Measurements from ENCODE around the gene ACBD6. TPM values are rescaled to one million over a fixed set of nuclear protein-coding genes. Genes with fewer than 3 reads are reported as not detected.

The ACBD6 gene
- total RNA-seq, 2 donors from 2014 or later = 43.2 to 54.5 TPM

- Histone ChIP-seq H3K9ac (ENCODE audit: extremely low read depth, low read length, poor library complexity, severe bottlenecking) (no peak overlapping the region), H3K4me1 (ENCODE audit: control insufficient read depth, insufficient read depth, low read length) (no peaks in the 10 kb centered on the region), H3K4me3 (ENCODE audit: low read length) (no peak overlapping the region), H3K27ac (ENCODE audit: low read depth, low read length) (no peak overlapping the region), H3K9me3 (ENCODE audit: control insufficient read depth, low read length) (no peaks in the 10 kb centered on the region), H3K27me3 (ENCODE audit: control insufficient read depth, insufficient read depth, low read length, poor library complexity, severe bottlenecking) (no peaks in the 10 kb centered on the region), H3K36me3 (ENCODE audit: control insufficient read depth, insufficient read depth, low read length) (no peaks in the 10 kb centered on the region)
- Mint-ChIP-seq H3K27me3 (ENCODE audit: insufficient read depth) (peaks cover 29% of the 10 kb centered on the region), H3K4me3 (no peak overlapping the region), H3K27ac (no peak overlapping the region), H3K4me1 (no peaks in the 10 kb centered on the region), H3K9me3 (no peaks in the 10 kb centered on the region), H3K36me3 (ENCODE audit: low read depth) (no peaks in the 10 kb centered on the region)
- WGBS, 2 experiments (ENCODE audit: insufficient coverage in 1 of 2, insufficient read length in 1 of 2) = 81 to 84% methylated on average over 10 to 16 of the region's 16 CpGs
- TF ChIP-seq, protein P1, sequence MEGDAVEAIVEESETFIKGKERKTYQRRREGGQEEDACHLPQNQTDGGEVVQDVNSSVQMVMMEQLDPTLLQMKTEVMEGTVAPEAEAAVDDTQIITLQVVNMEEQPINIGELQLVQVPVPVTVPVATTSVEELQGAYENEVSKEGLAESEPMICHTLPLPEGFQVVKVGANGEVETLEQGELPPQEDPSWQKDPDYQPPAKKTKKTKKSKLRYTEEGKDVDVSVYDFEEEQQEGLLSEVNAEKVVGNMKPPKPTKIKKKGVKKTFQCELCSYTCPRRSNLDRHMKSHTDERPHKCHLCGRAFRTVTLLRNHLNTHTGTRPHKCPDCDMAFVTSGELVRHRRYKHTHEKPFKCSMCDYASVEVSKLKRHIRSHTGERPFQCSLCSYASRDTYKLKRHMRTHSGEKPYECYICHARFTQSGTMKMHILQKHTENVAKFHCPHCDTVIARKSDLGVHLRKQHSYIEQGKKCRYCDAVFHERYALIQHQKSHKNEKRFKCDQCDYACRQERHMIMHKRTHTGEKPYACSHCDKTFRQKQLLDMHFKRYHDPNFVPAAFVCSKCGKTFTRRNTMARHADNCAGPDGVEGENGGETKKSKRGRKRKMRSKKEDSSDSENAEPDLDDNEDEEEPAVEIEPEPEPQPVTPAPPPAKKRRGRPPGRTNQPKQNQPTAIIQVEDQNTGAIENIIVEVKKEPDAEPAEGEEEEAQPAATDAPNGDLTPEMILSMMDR (conservative IDR thresholded peaks at IDR 0.05) = no peak
- no peak for DNase-seq
Measured at GRCh38 chr1:180250883-180251509, 251.4 kb downstream of the ACBD6 start.

DNA sequence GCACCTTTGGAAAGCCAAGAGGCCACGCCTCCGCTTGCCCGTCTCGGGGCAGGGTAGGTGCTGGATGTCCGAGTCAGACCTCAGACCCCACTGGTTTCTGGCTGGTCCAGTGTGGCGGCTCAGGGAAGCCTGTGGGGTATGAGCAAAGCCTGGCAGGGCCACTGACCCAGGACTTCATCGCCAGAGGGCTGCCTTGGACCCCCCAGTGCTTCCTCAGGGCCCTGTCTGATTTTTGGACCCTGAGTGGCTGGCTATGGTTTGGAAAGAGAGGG, 251.9 kb downstream of the ACBD6 start:
- H3K27ac Mint-ChIP-seq = no peak overlapping the region
- no peak overlapping the region for H3K27ac ChIP-seq (ENCODE audit: low read depth, low read length)
- no peaks in the 10 kb centered on the region for H3K9me3 ChIP-seq (ENCODE audit: control insufficient read depth, low read length)
- H3K4me3 Mint-ChIP-seq = no peak overlapping the region
- H3K36me3 ChIP-seq (ENCODE audit: control insufficient read depth, insufficient read depth, low read length) = no peaks in the 10 kb centered on the region
- H3K4me3 ChIP-seq (ENCODE audit: low read length) = no peak overlapping the region
- DNase-seq = no peak
- peaks cover 29% of the 10 kb centered on the region for H3K27me3 Mint-ChIP-seq (ENCODE audit: insufficient read depth)
- H3K36me3 Mint-ChIP-seq (ENCODE audit: low read depth) = no peaks in the 10 kb centered on the region
- no peaks in the 10 kb centered on the region for H3K9me3 Mint-ChIP-seq
- H3K4me1 Mint-ChIP-seq = no peaks in the 10 kb centered on the region
- no peaks in the 10 kb centered on the region for H3K4me1 ChIP-seq (ENCODE audit: control insufficient read depth, insufficient read depth, low read length)
- TF ChIP-seq, protein P1 (conservative IDR thresholded peaks at IDR 0.05) = no peak
- H3K27me3 ChIP-seq (ENCODE audit: control insufficient read depth, insufficient read depth, low read length, poor library complexity, severe bottlenecking) = no peaks in the 10 kb centered on the region
- 93 to 100% methylated on average over 1 to 7 of the region's 7 CpGs for WGBS, 2 experiments (ENCODE audit: insufficient coverage in 1 of 2, insufficient read length in 1 of 2)
- no peak overlapping the region for H3K9ac ChIP-seq (ENCODE audit: extremely low read depth, low read length, poor library complexity, severe bottlenecking)

DNA sequence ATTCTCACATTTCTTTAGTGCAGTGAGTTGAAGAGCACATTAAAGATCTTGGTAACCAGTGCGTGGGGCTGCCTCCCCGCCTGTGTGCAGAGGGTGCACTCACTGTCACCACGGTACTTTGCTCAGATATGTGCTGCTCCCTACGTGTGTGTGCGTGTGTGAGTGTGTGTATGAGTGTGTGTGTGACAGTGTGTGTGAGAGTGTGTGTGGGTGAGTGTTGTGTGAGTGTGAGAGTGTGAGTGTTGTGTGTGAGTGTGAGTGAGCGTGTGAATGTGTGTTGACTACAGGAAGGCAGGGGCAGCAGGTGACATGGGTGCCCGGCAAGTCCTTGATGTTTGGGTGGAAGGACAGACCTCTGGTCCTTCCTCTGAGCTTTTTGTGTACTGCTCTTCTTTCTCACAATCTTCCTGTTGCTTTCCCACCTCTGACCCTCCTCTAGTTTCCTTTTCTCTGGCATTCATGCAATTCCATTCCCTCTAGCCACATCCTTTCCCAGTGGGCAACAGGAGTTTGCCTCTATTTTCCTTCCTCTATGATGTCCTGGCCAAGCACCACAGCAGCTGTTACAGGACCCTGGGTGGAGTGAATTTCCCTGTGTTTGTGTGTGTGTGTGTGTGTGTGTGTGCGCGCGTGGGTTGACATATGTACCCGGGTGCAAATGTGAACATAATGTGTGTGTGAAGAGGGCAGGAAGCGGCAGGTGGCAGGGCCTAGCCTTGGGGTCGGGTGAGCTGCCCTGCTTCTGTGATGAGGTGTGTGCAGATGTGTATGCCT, 252.5 kb downstream of the ACBD6 start:
- H3K27me3 ChIP-seq (ENCODE audit: control insufficient read depth, insufficient read depth, low read length, poor library complexity, severe bottlenecking) = no peaks in the 10 kb centered on the region
- Mint-ChIP-seq H3K9me3 (no peaks in the 10 kb centered on the region), H3K36me3 (ENCODE audit: low read depth) (no peaks in the 10 kb centered on the region), H3K4me1 (no peaks in the 10 kb centered on the region), H3K27me3 (ENCODE audit: insufficient read depth) (peaks cover 32% of the 10 kb centered on the region), H3K27ac (no peak overlapping the region), H3K4me3 (no peak overlapping the region)
- no peak overlapping the region for H3K9ac ChIP-seq (ENCODE audit: extremely low read depth, low read length, poor library complexity, severe bottlenecking)
- TF ChIP-seq, protein P1 (conservative IDR thresholded peaks at IDR 0.05) = no peak
- WGBS, 2 experiments (ENCODE audit: insufficient coverage in 1 of 2, insufficient read length in 1 of 2) = 91% methylated on average over 10 to 13 of the region's 13 CpGs
- no peaks in the 10 kb centered on the region for H3K9me3 ChIP-seq (ENCODE audit: control insufficient read depth, low read length)
- no peak overlapping the region for H3K27ac ChIP-seq (ENCODE audit: low read depth, low read length)
- no peaks in the 10 kb centered on the region for H3K36me3 ChIP-seq (ENCODE audit: control insufficient read depth, insufficient read depth, low read length)
- H3K4me3 ChIP-seq (ENCODE audit: low read length) = no peak overlapping the region
- H3K4me1 ChIP-seq (ENCODE audit: control insufficient read depth, insufficient read depth, low read length) = no peaks in the 10 kb centered on the region
- no peak for DNase-seq

Measured in endodermal cell (in vitro differentiated cells).